ENCODE data around the gene CLEC2B. TPM values are rescaled to one million over a fixed set of nuclear protein-coding genes. Genes with fewer than 3 reads are reported as not detected.

Gene CLEC2B
- total RNA-seq, 2 experiments from 2014 or later = 10.0 to 10.8 TPM

- ChIA-PET CTCF (interaction anchor here (1.6 kb wide), 1 partner anchor 74 kb away, joined by 6 read pairs; no protein-coding TSS in a partner anchor), POLR2A (interaction anchor here (0.6 kb wide), 1 partner anchor 77 kb away, joined by 3 read pairs; no protein-coding TSS in a partner anchor)
Measured at GRCh38 chr12:9872742-9873141, 3.6 kb upstream of the CLEC2B start.

DNA sequence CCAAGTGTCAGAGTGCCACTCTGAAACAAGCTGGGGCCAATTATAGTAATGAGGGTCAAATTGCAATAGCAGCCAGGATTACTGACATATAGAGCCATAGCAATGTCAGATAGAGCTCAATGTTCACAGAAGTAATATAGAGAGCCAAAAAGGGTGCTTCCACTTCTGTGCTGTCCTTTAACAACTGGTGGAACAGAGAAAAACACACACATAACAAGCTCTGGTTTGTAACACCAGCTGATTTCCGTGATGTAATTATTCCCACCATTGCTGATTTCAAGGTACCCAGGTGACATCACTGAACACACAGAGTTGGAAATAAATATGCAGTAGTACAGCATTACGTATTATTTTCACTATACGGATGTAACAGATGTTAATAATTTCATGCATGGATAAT is 3.0 kb upstream of the CLEC2B start:
- CTCF ChIA-PET = interaction anchor here (0.7 to 1.6 kb wide), 4 partner anchors 24 to 129 kb away, joined by 3 to 6 read pairs (median 3); no protein-coding TSS in a partner anchor
- POLR2A ChIA-PET = no interaction called here

DNA sequence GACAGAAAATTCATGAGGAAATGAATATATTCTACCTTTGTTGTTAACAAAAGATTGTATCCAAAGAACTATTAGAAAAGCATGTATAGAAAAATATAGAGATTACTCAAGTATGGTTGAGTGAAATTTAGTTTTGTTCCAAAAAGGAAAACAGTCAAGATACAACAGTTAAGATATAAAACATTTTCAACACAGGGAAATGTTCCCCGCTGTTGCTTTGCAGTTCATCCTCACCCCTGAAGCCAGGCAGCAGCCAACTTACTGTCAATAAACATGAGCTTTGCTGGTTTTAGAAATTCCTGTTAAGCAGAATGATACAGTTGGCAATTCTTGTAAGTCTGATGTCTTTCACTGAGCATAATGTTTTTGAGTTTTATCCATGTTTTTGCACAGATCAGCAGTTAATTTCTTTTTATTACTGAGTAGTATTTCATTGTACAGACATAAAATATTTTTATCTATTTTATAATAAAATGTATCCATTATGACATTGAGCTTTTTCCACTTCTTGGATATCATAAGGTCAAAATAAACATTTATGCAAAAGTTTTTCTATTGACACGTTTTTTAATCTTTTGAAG is 1.2 kb upstream of the CLEC2B start:
- CTCF ChIA-PET = no interaction called here
- POLR2A ChIA-PET = no interaction called here

DNA sequence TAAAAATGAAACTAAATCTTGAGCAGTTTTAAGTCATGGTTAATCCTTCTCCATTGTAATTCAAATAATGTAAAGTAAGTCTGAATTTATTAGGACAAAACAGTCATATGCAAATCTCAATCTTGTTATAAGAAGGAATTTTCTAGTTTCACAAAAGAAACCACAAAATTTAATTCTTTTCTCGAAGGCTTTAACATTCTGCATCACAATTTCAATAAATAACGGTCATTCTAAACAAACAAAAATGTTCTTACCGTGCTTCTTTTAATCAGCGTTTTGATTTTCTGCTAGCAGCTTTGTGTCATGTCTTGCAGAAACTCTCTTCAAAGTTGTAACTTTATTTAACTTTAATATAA is 225 bp downstream of the CLEC2B start:
- ChIA-PET POLR2A (interaction anchor here (0.7 to 3.3 kb wide), 4 partner anchors 111 to 685 kb away, joined by 3 to 21 read pairs (median 4); no protein-coding TSS in a partner anchor), CTCF (no interaction called here)

- CTCF ChIA-PET = no interaction called here
- POLR2A ChIA-PET = interaction anchor here (0.7 to 3.3 kb wide), 4 partner anchors 111 to 686 kb away, joined by 3 to 21 read pairs (median 3); partner anchors contain the start of gene CLEC2D
Measured at GRCh38 chr12:9868311-9868801, 798 bp downstream of the CLEC2B start.

- CTCF ChIA-PET = interaction anchor here (0.8 to 1.3 kb wide), 2 partner anchors 18 to 70 kb away, joined by 3 to 4 read pairs; no protein-coding TSS in a partner anchor
- POLR2A ChIA-PET = interaction anchor here (1.0 to 3.3 kb wide), 4 partner anchors 106 to 198 kb away, joined by 3 to 21 read pairs (median 5); partner anchors contain the start of genes CD69 and CLEC2D
Measured at GRCh38 chr12:9867531-9867930, 1.6 kb downstream of the CLEC2B start.

GRCh38 chr12:9866860-9867269 is 2.3 kb downstream of the CLEC2B start:
- POLR2A ChIA-PET = interaction anchor here (1.1 to 3.3 kb wide), 3 partner anchors 106 to 112 kb away, joined by 4 to 21 read pairs (median 7); partner anchors contain the start of gene CD69
- CTCF ChIA-PET = interaction anchor here (0.8 to 1.3 kb wide), 2 partner anchors 18 to 69 kb away, joined by 3 to 4 read pairs; no protein-coding TSS in a partner anchor

DNA sequence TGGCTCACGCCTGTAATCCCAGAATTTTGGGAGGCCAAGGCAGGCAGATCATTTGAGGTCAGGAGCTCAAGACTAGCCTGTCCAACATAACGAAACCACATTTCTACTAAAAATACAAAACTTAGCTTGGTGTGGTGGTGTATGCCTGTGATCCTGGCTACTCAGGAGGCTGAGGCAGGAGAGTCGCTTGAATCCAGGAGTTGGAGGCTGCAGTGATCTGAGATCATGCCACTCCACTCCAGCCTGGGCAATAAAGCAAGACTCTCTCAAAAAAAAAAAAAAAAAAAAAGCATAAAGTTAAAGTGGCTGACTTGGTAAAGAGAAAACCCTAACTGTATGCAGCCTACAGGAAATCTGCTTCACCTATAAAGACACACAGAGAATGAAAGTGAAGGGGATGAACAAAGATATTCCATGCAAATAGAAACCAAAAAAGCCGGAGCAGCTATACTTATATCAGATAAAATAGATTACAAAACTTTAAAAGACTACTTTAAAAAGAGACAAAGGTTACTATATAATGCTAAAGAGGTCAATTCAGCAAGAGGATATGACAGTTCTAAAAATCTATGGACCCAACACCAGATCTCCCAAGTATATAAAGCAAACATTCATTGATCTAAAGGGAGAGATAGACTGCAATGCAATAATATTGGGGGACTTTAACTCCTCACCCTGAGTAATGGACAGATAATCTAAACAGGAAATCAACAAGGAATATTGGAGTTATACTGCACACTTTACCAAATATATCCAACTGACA is 4.1 kb downstream of the CLEC2B start:
- CTCF ChIA-PET = interaction anchor here (0.8 kb wide), 1 partner anchor 123 kb away, joined by 4 read pairs; no protein-coding TSS in a partner anchor
- POLR2A ChIA-PET = interaction anchor here (0.7 to 3.3 kb wide), 4 partner anchors 35 to 211 kb away, joined by 3 to 21 read pairs (median 7); no protein-coding TSS in a partner anchor

- ChIA-PET CTCF (no interaction called here), POLR2A (no interaction called here)
Measured at GRCh38 chr12:9858135-9858534, 11.0 kb downstream of the CLEC2B start.

GRCh38 chr12:9856894-9857293 is 12.3 kb downstream of the CLEC2B start:
- POLR2A ChIA-PET = no interaction called here
- CTCF ChIA-PET = interaction anchor here (1.3 kb wide), 1 partner anchor 43 kb away, joined by 3 read pairs; no protein-coding TSS in a partner anchor

- POLR2A ChIA-PET = no interaction called here
- CTCF ChIA-PET = interaction anchor here (1.3 kb wide), 1 partner anchor 42 kb away, joined by 3 read pairs; no protein-coding TSS in a partner anchor
Measured at GRCh38 chr12:9856151-9856550, 13.0 kb downstream of the CLEC2B start.

GRCh38 chr12:9851927-9852326 is 17.2 kb downstream of the CLEC2B start:
- ChIA-PET CTCF (interaction anchor here (0.6 kb wide), 1 partner anchor 100 kb away, joined by 3 read pairs; no protein-coding TSS in a partner anchor), POLR2A (no interaction called here)

GRCh38 chr12:9851050-9851449 is 18.1 kb downstream of the CLEC2B start:
- CTCF ChIA-PET = no interaction called here
- POLR2A ChIA-PET = no interaction called here

- ChIA-PET POLR2A (no interaction called here), CTCF (interaction anchor here (1.0 kb wide), 1 partner anchor 18 kb away, joined by 4 read pairs; no protein-coding TSS in a partner anchor)
Measured at GRCh38 chr12:9848899-9849298, 20.3 kb downstream of the CLEC2B start.

DNA sequence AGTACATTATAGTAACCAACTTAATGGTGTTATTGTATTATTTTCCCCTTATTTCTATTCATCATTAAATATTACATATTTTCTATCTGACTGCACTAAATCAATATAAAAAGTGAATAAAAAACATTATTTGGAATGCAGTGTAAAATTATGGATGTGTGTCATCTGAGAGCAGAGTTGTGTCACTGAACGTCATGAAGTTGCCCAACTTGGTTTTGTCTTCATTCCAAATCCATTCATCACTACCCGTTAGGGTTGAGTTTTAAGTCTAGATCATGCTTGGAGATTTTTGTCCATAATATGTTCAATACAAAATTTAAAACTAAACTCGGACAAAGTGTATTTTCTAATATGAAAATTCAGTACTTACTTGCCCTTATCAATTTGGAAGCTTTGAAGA is 25.7 kb downstream of the CLEC2B start:
- CTCF ChIA-PET = no interaction called here
- POLR2A ChIA-PET = no interaction called here

DNA sequence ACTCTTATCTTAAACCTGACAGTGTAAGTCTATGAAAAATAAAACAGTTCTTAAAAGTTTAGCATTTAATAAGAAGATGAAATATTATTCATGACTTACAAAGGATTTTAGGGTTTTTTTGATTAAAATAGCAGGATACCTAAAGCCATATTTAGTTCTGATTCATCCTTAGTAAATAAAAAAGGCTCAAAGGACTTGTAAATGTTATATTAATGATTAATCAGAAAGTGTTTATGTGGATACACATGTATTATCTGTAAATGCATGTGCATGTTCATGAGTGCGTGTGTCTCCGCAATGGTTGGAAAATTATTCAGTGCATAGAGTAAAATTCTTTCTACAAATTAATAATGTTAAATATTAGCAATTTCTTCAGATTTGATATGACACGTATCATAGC is 37.4 kb downstream of the CLEC2B start:
- POLR2A ChIA-PET = no interaction called here
- CTCF ChIA-PET = no interaction called here

DNA sequence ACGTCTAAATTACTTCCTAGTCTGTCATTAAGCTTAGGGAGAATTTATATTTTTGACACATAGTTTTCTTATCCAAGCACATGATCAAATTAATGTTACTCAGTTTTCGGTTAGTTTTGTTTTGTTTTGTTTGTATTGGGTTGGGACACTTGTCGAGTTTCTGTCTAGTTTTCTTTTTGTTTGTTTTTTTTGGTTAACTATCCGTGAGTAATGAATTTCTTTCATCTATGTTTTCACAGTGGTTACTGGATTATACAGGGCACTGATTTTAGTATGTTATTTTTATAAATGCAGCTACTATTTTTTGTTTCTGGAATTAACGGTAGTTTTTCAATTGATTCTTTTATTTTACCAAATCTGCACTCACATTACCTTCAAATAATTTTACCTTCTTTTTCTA is 39.2 kb downstream of the CLEC2B start:
- CTCF ChIA-PET = no interaction called here

GRCh38 chr12:9829483-9829882 is 39.7 kb downstream of the CLEC2B start:
- ChIA-PET POLR2A (no interaction called here), CTCF (no interaction called here)

More for the DNA sequence above, 39.2 kb downstream of the CLEC2B start:
- POLR2A ChIA-PET = interaction anchor here (0.6 kb wide), 1 partner anchor 35 kb away, joined by 3 read pairs; no protein-coding TSS in a partner anchor

DNA sequence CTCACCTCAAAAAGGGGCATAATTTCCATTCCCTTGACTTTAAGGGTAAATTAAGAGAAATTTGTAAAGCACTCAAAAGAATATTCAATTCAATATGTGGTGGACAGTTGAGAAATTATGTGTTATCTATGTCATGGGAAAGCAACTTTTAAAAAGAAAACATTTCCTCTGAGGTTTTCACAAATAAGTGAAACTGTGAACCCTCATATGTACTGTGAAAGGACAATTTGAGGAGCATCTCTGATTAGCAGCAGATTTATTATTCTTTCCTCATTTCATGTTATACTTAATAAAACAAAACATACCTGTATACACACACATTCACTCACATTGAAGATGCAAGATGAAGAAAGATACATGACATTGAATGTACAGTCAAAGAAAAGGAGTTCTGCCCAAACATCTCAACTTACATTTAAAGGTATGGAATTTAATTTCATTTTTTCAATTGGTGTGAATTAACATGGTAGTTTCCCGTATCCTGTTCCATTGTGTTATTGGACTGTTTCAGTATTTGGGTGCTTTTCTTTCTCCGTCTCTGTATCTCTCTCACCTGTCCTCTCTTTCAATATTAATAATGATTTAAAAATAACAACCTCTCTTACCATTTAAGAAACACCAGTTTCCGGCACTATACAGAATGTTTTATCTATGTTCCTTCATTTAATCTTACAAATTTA is 41.8 kb downstream of the CLEC2B start, which contains the start of gene KLRF1:
KLRF1 (plus strand) TSS at position 273 of the 680 bp plus-strand sequence; CDS start at position 337, 64 bp downstream.
- CTCF ChIA-PET = no interaction called here

More for the DNA sequence above, 41.8 kb downstream of the CLEC2B start, which contains the start of gene KLRF1:
- POLR2A ChIA-PET = no interaction called here
